HG03025 (cell line): ENCODE measurements around the gene ADK.

Experiments used
- ATAC-seq: cut with Tn5 transposase; IDR thresholded peaks from one replicate; pipeline ENCODE4 v1.9.1; 2021; ENCODE audit warnings: mild to moderate bottlenecking, moderate library complexity; ENCODE audit not compliant: unreplicated experiment, low FRiP score

ADK gene

GRCh38 chr10:74231375-74231774, 80.4 kb downstream of the ADK start:
- no peak for ATAC-seq

DNA sequence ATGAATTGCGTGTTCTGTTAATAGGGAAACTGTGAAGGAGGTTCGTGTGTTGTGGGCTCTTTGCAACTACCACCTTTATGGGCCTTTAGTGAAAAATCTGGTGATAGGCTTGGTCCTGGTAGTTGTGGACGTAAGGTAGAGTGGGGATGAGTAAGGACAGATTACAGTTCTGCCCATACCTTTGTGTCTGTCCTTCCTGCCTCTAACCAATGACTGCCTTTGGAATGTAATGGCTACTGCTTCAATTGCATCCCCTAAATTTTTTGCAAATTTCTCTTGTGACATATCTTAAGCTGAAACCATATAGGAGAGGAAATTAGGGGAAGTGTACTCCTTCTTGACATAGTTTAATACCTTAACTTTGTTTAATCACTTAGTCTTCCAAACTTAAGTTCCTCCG, 82.3 kb downstream of the ADK start:
- ATAC-seq = no peak

- no peak for ATAC-seq
These were observed 83.5 kb downstream of the ADK start for GRCh38 chr10:74234569-74234968.

DNA sequence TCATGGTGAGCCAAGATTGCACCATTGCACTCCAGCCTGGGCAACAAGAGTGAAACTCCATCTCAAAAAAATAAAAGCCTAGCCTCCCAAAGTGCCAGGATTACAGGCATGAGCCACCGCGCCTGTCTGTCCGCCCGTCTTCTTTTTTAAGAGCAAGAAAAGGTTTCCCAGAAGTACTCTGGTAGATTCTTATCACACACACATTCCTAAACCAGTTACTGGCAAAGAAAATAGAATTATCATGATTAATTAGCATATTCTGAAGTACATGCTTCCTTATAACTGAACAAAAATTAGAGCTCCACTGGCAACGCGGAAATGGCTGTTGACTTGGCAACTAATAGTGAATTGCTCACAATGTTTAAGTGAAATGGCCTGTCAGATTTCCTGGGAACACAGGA, 87.0 kb downstream of the ADK start:
- ATAC-seq = no peak

DNA sequence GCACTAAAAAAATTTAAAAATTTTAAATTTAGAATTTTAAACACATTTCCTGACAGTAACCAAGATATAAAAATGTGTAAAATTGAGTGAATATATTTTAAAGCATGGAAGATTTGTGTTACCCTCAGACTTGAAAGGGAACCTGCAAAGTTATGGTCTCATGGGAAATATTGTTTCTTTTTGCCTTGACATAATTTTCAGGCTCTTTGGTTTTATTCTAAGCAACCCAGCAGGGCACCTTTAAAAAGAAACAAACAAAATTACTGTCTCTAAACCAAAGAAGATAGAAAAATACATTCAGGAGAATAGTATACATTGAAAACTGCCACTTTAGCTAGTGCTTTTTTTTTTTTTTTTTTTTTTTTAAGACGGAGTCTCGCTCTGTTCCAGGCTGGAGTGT, 87.5 kb downstream of the ADK start:
- ATAC-seq = no peak

GRCh38 chr10:74243067-74243466, 92.0 kb downstream of the ADK start:
- no peak for ATAC-seq

DNA sequence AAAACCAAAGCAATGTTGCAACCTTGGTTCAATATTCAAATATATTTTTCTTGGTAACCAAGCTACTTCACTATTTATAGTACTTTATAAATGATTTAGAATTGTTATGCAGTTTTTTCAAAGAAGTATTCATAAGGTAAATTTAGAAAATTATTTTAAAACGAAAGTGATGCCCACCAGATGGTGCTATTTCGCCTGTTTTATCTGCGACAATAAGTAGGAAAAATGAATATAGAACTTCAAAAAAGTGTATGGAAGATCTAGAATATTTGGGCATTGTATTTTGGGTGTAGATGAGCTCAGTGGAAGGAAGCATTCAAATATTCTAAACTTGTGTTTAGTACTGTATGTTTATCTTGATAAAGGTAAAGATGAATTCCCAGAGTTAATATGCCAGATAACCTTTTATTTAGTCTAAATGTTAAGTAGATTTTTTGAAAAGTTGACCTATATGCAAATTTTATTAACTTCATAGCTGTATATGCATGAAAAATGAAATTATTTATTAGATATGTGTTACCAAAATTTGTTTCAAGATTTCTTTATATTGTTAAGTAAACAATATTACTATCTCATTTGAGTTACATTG, 93.2 kb downstream of the ADK start:
- no peak for ATAC-seq

GRCh38 chr10:74244807-74245206, 93.8 kb downstream of the ADK start:
- no peak for ATAC-seq

DNA sequence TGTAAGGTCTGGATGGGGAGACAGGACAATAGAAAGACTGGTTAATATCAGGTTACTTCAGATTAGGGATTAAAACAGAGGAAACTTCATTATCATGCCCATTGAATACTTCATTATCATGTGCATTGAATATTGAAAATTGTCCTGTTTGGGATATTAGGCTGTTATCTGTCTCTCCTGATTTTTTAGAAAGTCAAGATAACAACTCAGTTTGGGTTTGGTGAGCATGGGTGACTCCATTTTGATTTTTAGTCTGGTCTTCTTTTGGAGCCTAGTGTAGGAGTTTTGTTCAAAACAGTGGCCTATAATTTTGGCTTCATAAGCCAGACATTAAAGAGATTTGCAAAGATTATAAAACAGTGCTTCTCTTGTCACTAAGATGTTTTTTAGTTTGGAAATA, 95.5 kb downstream of the ADK start:
- ATAC-seq = no peak

DNA sequence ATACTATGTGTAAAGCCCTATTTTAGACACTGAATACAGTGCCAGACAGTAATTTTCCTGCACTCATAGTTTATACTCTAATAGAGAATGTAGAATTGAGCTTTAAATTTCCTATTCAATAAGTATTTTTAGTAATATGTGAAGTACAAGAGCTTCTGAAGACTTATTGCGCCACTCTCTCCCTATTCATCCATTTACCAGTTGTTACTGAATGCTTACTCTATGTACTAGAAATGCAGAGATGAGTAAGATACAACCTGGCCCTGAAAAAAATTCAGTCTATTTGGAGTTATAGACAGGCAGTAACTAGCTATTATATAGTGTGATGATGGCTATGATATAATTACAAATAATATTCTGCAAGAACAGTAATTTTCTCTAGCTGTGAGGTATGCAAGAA, 98.8 kb downstream of the ADK start:
- ATAC-seq = no peak

DNA sequence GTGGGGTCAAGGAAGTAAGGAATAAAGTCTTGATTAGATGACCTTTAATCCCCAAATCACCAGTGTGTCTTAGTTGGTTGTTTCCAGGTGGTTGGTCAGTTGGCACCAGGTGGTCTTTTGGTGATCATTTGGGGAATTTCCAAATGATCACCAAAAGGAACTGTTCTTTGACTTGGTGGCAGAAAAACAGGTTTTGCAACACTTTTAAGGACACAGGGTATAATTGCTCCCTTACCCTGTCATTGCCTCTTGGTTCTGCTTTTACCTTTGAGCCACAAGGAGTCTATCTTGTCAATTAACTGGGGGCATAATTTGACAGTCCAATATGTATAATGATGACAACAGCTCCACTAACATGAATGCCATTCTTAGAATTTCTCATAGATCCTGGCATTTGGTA, 104.2 kb downstream of the ADK start:
- no peak for ATAC-seq

DNA sequence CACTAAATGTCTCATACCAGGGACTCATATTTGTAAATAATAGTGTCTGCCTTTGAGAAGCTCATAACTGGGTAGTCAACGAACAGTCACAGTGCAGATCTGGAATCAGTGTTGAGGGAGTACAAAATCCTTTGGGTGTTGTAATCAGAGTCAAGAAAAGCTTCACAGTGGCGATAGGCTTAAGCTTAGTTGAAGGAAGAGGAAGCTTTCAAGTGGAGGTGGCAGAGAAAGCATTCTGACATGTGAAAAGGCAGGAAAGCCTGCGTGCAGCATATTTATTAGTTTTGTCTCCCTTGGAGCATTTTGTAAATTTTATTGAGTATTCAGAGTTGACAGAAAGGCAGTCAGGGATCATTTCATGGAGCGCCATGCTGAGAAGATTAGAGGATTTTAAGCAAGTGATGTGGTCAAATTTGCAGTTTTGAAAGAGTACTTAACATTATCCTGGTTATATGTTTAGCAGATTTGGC, 104.9 kb downstream of the ADK start:
- no peak for ATAC-seq

- ATAC-seq = no peak
These were observed 111.8 kb downstream of the ADK start for GRCh38 chr10:74262856-74263255.

DNA sequence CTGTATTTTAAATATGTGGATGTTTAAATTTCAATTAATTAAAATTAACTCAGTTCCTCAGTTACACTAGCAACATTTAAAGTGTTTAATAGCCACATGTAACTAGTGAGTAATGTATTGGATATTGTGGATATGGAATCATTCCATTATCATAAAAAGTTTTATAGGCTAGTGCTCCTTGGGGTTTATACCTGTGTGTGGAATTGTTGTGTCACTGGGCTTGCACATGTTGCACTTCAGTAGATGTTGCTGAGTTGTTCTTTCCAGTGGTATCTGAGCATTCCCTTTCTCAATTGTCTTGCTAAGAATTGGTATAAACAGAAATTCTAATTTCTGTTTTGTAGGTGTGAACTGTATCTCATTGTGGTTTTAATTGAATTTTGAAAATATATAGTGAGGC, 113.0 kb downstream of the ADK start:
- no peak for ATAC-seq

DNA sequence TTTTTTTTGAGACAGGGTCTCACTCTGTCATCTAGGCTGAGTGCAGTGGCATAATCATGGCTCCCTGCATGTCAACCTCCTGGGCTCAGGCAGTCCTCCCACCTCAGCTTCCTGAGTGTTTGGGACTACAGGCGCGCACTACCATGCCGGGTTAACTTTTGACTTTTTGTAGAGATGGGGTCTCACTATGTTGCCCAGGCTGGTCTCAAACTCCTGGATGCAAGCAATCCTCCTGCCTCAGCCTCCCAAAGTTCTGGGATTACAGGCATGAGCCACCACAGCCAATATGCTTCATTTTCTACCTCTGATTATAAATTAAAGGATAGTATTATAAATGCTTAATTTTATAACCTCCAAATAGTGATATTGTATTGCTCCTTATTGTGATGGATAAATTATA, 121.3 kb downstream of the ADK start:
- no peak for ATAC-seq

DNA sequence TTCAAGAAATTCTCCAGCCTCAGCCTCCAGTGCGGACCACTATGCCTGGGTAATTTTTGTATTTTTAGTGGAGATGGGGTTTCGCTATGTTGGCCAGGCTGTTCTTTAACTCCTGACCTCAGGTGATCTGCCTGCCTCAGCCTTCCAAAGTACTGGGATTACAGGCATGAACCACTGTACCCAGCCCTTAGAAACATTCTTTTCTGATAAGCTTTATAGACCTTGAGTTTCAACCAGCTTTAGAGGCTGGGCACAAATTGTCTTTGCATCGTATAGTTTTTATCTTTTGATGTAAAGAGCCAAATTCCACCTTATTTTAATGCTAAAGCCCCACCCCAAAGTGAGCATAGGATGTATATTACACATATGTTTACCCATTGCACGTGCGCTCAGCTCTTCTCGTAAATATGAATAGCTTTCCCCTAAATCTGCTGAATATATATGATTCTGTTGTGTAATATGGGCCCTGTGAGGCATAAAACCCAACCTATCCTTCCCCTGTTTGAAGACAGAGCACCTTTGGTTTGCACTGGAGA, 124.8 kb downstream of the ADK start:
- no peak for ATAC-seq

- no peak for ATAC-seq
These were observed 125.4 kb downstream of the ADK start for GRCh38 chr10:74276416-74276815.

DNA sequence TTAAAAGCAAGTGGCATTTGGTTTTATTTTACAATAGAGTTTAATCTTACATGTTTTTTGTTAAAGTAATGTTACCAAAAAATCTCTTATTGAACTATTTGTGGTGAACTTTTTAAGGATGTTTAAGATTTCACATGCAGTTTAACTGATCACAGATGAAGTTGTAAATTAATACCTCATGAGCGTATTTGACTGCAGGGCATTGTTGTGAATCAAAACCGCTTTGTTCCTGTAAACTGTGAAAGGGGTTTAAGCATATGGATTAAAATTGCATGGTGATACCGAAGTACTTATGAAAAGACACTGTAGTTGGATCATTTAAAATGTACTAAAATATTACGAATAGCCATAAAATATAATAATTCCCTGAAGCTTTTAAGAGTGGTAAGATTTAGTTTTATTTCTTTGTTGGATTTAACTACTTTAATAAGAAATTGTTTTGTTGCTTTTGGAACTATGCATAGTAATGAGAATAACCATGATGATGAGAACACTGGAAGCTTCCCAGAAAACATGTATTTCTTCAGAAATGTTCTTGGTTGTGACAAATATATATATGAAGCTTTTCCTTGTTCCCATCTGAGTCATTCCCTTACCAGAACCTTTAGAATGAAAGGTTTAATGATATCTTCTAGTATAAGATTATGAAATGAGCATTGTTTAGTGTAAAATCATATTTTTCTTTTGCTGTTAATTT, 131.3 kb downstream of the ADK start:
- ATAC-seq = no peak

GRCh38 chr10:74282848-74283210, 131.8 kb downstream of the ADK start:
- no peak for ATAC-seq

DNA sequence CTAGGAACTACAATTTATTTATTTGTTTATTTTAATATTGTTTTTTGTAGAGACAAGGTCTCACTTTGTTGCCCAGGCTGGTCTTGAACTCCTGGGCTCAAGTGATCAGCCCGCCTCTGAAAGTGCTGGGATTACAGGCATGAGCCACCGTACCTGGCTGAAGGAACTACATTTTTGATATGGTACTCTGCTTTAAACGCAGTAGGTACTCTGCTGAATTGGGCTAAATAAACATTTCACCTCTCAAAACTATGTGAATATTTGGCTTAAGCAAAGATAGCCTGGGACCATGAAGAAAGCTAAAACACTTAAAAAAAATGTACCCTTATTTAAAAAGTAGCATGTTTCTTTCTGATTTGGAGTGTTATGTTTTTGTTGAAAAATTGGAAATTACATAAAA, 138.2 kb downstream of the ADK start:
- ATAC-seq = no peak

GRCh38 chr10:74289951-74290350, 138.9 kb downstream of the ADK start:
- no peak for ATAC-seq

DNA sequence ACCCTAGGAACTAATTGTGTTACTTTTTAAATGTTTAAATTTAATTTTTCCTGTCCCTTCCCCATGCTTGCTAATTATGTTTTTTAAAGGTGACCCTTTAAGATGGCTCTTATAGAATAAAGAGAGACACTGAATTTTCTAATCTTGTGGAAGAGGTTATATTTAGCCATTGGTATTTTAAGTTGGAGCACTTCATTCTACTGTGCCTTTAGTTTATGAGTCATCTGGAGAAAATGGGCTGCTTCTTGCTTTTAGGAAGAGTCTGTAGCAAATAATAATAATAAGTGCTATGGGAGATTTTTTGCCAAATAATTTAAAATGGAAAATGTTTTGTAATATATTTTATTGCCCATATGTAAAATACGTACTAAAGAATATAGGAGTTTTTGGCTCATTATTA, 139.7 kb downstream of the ADK start:
- ATAC-seq = no peak
